GM18873 (cell line): ENCODE data around the gene ARMC6.
"Not testable (repeated sequence)": the region's sequence is repeated elsewhere in the genome, so short reads cannot be mapped to it uniquely, and the experiment has no call there.

ENCODE experiments used
- ATAC-seq: cut with Tn5 transposase; IDR thresholded peaks from one replicate; pipeline ENCODE4 v1.9.1; 2021; ENCODE audit warnings: mild to moderate bottlenecking, moderate library complexity, moderate number of reproducible peaks; ENCODE audit not compliant: unreplicated experiment, low FRiP score

The ARMC6 gene

DNA sequence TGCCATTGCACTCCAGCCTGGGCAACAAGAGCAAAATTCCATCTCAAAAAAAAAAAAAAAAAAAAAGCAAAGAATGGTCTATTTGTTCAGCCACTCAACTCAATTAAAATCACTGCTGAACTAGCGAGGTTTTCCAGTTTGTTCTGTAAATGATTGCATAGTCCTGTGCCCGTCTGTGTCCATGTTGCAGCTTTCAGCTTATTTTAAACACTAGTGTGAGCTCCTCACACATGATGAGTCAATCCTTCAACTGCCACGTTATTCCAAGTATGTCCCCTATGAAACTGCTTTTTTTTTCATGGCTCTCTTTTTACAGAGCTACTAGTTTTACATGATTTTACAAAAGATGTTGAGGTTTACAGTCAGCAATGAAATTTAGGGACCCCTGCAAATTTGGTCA is 12.3 kb upstream of the ARMC6 start:
- no peak for ATAC-seq

DNA sequence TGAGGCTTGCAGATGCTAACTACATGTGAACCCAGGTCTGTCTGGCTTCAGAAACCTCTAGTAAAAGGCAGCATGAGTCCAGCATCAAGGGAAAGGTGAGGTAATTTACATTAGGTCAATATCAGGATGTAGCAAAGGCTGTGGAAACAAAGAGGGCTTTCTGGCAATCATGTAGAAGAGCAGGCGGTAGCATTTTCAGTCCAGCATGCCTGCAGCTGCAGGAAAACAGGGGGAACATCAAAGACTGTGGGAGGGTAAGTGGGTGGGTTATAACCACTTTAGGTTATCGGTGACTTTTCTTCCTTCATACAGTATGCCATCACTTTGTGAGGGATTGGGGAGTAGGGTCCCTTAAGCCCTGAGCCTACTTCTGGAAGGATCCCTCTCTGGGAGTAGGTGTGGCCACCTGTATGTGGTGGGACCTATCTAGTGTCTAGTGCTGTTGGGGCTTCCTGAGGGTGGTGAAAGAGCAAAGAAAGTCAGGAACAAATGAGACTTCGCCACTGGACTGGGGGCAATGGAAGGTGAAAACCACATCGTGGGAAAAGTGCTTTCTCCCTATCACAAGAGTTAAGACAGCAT is 10.9 kb upstream of the ARMC6 start:
- ATAC-seq = no peak

- ATAC-seq = not testable (repeated sequence)
These were observed 10.0 kb upstream of the ARMC6 start for GRCh38 chr19:19023376-19023775.

GRCh38 chr19:19025861-19026260 is 7.5 kb upstream of the ARMC6 start:
- no peak for ATAC-seq

DNA sequence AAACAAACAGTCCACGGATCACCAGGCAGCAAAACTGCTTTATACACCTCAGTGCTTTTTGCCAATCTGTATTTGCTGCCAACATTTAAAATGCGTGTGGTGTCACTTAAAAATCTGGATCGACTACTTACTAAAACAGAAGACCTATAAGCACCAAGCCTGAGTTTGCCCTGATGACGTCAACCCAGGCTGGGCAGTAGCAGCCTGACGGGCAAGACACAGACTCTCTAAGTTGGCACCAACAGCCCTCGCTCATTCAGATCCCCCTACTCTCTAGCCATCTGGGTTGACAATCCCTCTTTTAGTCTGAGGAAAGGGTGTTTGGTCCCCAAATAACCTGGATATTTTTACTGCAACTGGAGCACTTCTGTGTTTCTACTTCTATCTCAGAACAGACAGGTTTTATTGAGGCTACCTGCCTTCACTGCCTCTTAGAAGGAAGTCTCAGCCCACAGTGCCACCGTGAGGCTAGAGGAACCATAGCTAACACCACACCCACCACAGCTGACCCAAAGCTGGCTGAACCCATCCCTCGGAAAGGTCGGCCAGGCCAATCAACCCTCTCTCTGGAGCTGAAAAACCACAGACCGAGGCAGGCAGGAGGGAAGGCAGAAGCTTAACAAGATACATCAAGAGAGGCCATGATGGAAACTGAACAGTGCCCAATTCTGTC is 7.0 kb upstream of the ARMC6 start:
- ATAC-seq = no peak

- no peak for ATAC-seq
These were observed 6.2 kb upstream of the ARMC6 start for GRCh38 chr19:19027228-19027627.

GRCh38 chr19:19028526-19028925 is 4.9 kb upstream of the ARMC6 start:
- ATAC-seq = no peak

GRCh38 chr19:19031891-19032290 is 1.5 kb upstream of the ARMC6 start:
- no peak for ATAC-seq

GRCh38 chr19:19032420-19033175 is 805 bp upstream of the ARMC6 start:
- peak; percentile 33 for ATAC-seq

DNA sequence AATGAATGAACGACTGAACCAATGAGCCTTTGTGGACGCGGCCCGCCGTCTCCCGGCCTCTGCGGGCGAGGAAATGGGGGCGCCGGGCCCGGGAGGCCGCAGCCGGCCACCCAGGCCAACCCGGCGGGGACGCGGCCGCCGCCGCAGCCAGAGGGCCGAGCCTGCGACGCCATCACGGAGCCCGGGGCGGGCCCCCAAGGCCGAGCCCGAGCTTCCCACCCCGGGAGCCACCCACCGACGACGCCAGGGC is 302 bp upstream of the ARMC6 start:
- ATAC-seq = peak; percentile 21

GRCh38 chr19:19034204-19034624 is 811 bp downstream of the ARMC6 start:
- peak; percentile 22 for ATAC-seq

DNA sequence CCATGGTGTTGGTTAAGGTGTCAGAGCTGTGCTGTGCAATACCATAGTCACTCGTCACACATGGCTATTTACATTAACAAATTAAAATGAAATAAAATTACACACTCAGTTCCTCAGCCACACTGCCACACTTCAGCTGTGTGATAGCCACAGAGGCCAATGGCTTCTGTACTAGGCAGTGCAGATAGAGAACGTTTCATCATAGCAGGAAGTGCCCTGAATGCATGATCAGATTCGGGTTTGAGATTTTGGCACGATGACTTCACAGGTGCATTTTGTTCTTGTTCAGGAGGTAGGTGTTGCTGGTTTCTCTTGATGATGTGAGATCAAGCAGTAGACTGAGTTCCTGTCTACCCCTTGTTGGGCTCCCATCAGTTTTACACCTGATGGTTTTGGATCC is 6.5 kb downstream of the ARMC6 start:
- no peak for ATAC-seq

DNA sequence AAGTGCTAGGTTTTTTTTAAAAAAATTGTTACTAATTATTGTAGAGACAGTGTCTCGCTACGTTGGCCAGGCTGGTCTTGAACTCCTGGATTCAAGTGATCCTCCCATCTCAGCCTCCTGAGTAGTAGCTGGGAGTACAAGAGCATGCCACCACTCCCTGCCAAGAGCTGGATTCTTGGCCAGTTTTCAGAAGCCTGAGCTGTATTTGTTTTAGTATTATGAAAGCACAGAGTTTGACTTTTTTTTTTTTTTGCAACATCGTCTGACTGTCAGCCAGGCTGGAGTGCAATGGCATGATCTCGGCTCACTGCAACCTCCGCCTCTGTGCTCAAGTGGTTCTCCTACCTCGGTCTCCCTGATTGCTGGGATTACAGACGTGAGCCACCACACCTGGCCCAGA is 7.0 kb downstream of the ARMC6 start:
- no peak for ATAC-seq

DNA sequence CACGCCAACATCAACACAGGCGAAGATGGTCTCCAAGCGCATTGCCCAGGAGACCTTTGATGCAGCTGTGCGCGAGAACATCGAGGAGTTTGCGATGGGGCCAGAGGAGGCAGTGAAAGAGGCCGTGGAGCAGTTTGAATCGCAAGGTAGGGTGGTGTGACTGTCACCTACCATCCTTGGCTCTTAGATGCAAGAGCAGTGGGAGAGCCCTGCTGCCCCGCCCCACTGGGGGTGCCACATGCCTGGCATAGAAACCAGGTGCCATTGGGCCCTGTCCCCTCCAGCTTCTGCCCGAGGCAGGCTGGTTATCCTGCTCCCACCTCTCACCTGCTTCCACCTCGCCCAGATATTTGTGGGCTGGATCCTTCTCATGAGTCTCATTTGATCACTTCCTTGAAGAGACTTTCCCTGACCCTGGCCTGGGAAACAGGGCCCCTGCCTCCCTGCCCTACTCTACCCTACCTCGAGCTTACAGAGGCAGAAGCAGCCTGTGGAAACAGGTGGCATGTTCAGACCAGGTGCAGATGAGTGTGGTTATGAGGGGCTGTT is 9.4 kb downstream of the ARMC6 start:
- ATAC-seq = no peak

DNA sequence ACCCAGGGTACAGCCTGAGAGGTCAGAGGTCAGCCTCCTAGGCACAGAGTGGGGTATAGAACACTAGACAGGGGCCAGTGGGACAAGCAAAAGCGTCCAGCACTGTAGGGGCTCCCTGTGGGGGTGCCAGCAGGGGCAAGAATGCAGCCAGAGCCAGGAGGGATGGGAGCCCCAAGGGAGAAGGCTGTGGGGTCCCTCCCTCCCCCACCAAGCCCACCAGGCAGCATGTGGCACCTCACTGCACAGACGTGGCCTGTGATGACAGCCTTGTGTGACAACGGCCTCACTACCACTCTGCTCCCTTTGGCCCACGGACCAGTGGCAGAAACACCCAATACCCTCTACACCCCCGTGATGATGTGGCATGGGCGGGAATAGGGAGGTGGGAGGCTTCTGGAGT is 10.1 kb downstream of the ARMC6 start:
- ATAC-seq = no peak

GRCh38 chr19:19043881-19044280 is 10.5 kb downstream of the ARMC6 start:
- ATAC-seq = no peak

DNA sequence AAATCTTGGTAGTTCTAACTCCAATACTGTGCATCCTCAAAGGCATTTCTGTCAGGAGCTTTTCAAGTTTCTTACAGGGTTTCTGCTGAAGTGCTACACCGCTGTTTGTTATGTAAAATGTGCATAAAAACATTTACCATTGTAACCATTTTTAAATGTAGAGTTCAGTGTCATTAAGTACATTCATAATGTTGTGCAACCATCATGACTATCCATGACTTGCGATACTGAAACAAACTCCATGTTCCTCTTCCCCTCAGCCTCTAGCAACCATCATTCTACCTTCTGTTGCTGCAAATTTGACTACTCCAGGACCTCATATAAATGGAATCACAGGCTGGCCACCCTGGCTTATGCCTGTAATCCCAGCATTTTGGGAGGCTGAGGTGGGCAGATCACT is 16.0 kb downstream of the ARMC6 start:
- no peak for ATAC-seq

DNA sequence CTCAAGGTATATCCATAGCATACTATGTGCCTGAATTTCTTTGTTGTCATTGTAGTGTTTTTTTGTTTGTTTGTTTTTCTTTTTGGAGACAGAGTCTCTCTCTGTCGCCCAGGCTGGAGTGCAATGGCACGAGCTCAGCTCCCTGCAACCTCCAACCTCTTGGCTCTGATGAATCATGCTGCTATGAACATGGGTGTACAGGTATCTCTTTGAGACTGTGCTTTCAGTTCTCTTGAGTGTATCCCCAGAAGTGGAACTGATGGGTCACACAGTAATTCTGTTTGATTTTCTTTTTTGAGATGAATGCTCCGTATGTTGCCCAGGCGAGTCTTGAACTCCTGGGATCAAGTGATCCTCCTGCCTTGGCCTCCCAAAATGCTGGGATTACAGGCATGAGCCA is 16.7 kb downstream of the ARMC6 start:
- no peak for ATAC-seq

DNA sequence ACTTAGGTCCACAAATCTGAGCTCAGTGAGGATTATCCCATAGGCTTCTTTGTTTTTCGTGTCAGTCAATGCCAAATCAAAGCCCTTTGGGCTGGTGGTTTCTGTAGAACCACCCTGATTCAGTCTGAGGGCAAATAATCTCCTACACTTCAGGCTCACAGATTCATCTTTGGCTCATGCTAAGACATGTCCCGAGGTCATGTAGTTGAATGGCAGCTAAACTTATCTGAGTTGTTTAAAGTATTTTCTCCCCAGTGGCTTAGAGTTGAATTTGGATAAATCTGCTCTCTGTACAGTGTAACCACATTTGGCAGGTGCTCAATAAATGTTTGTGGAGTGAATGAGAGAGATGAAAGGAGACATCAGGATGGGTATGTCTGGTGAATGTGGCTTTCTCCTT is 17.3 kb downstream of the ARMC6 start:
- no peak for ATAC-seq

- ATAC-seq = no peak
These were observed 18.2 kb downstream of the ARMC6 start for GRCh38 chr19:19051478-19052213.

DNA sequence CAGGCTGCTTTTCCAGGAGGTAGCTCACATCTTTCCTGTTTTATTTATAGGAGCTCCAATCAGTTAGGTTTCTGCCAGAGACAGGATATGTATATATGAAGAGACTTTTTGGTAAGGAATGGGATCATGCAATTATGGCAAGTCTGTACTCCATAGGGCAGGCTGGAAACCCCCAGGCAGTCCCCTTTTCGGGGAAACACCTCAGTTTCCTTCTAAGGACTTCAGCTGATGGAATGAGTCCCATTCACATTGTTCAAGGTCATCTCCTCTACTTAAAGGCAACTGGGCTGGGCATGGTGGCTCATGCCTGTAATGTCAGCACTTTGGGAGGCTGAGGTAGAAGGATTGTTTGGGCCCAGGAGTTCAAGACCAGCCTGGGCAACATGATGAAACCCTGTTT is 19.5 kb downstream of the ARMC6 start:
- no peak for ATAC-seq
